ENCODE results near the gene RAD23A.

- no peak for TF ChIP-seq CTCF (conservative IDR thresholded peaks at IDR 0.05)
- no peak for TF ChIP-seq ZFX (IDR thresholded peaks at IDR 0.05)
Observed at GRCh38 chr19:12993562-12993961, 47.9 kb downstream of the RAD23A start.

All from C4-2B (cell line).